SK-N-SH (cell line): ENCODE data around the gene KCNH8. TPM values are rescaled to one million over a fixed set of nuclear protein-coding genes. Genes with fewer than 3 reads are reported as not detected.

Experiments
- CTCF ChIA-PET: fragments of 300-600, 350-600 bp; formaldehyde crosslinking; extraction: SDS; loops from one replicate; lab custom pipeline; 2021; lab: Yijun Ruan, JAX
- POLR2A ChIA-PET: fragments of 350-600 bp; sonication (Branson Sonifier 250); formaldehyde crosslinking; extraction: SDS; loops from one replicate; lab custom pipeline; 2020; ENCODE audit warnings: antibody characterized with exemption, inconsistent platforms; lab: Yijun Ruan, JAX
- DNase-seq: peaks from one replicate; pipeline ENCODE4 v3.0.0; 2012
- H2AFZ ChIP-seq: fragments of 200-600 bp; sonication (generic); 2 replicates; pipeline ENCODE4 v1.8.1; 2016; ENCODE audit warnings: antibody characterized with exemption, mild to moderate bottlenecking, low read depth
- H3F3A ChIP-seq: fragments of 200-600 bp; sonication (generic); replicated peaks from 2 replicates; pipeline ENCODE3; 2016; ENCODE audit warnings: antibody characterized with exemption, mild to moderate bottlenecking; ENCODE audit not compliant: insufficient read depth
- H3K27ac ChIP-seq, 2 experiments: fragments of 200-500 bp in 1 of 2; fragments of 200-600 bp in 1 of 2; sonication (Bioruptor generic) in 1 of 2; sonication (generic), shearing (Covaris generic) in 1 of 2; 2 replicates each; pipeline versions ENCODE4 v1.5.1 to v1.6.1; 2014 to 2016; ENCODE audit warnings: low read depth in 2 of 2, inconsistent platforms in 1 of 2, low read length in 1 of 2, mild to moderate bottlenecking in 1 of 2, mixed read lengths in 1 of 2
- H3K27me3 ChIP-seq: fragments of 200-600 bp; sonication (generic), shearing (Covaris generic); 2 replicates; pipeline ENCODE4 v1.6.1; 2016; ENCODE audit warnings: mixed run types; ENCODE audit not compliant: insufficient read depth
- H3K36me3 ChIP-seq, 2 experiments: fragments of 200-500 bp in 1 of 2; fragments of 200-600 bp in 1 of 2; sonication (Bioruptor generic) in 1 of 2; sonication (generic) in 1 of 2; replicated peaks in 1 of 2; 2 replicates each; pipeline versions ENCODE3 to v1.5.1; 2014 to 2016; ENCODE audit warnings: low read length in 1 of 2, mild to moderate bottlenecking in 1 of 2; ENCODE audit not compliant: insufficient read depth in 2 of 2, control insufficient read depth in 1 of 2
- H3K4me1 ChIP-seq, 2 experiments: fragments of 200-500 bp in 1 of 2; fragments of 200-600 bp in 1 of 2; sonication (Bioruptor generic) in 1 of 2; sonication (generic), shearing (Covaris generic) in 1 of 2; 2 replicates each; pipeline versions ENCODE4 v1.5.1 to v1.6.1; 2014 to 2016; ENCODE audit warnings: low read depth in 1 of 2, low read length in 1 of 2, mixed run types in 1 of 2; ENCODE audit not compliant: insufficient read depth in 2 of 2, control insufficient read depth in 1 of 2
- H3K4me2 ChIP-seq: fragments of 200-600 bp; sonication (generic), shearing (Covaris generic); 2 replicates; pipeline ENCODE4 v1.6.1; 2017; ENCODE audit warnings: mixed run types
- H3K4me3 ChIP-seq, 2 experiments: fragments of 200-500 bp in 1 of 2; fragments of 200-600 bp in 1 of 2; sonication (Bioruptor generic) in 1 of 2; sonication (generic), shearing (Covaris generic) in 1 of 2; 2 replicates each; pipeline versions ENCODE4 v1.5.1 to v1.8.1; 2014 to 2016; ENCODE audit warnings: low read depth in 2 of 2, inconsistent platforms in 1 of 2, low read length in 1 of 2, mild to moderate bottlenecking in 1 of 2, mixed read lengths in 1 of 2, moderate library complexity in 1 of 2
- H3K79me2 ChIP-seq: fragments of 200-600 bp; sonication (generic); 2 replicates; pipeline ENCODE4 v1.8.1; 2017; ENCODE audit warnings: mild to moderate bottlenecking; ENCODE audit not compliant: insufficient read depth
- H3K9ac ChIP-seq: fragments of 200-600 bp; sonication (generic); 2 replicates; pipeline ENCODE4 v1.6.1; 2017; ENCODE audit warnings: mixed run types
- H3K9me2 ChIP-seq: fragments of 200-600 bp; sonication (generic); 2 replicates; pipeline ENCODE4 v1.6.1; 2017; ENCODE audit warnings: mixed run types
- H3K9me3 ChIP-seq: fragments of 200-600 bp; sonication (generic); 2 replicates; pipeline ENCODE4 v1.6.1; 2017; ENCODE audit warnings: mixed run types, mild to moderate bottlenecking, moderate library complexity
- H4K20me1 ChIP-seq: fragments of 200-600 bp; sonication (generic); 2 replicates; pipeline ENCODE4 v1.6.1; 2017; ENCODE audit warnings: mild to moderate bottlenecking, mixed run types; ENCODE audit not compliant: insufficient read depth
- CHD2 ChIP-seq: fragments of 150-350 bp; IDR thresholded peaks from 2 replicates; pipeline ENCODE4 v1.6.1; 2018; ENCODE audit warnings: low read length; ENCODE audit not compliant: partially characterized antibody
- EP300 ChIP-seq, 2 experiments: IDR thresholded peaks; 2 replicates each; pipeline versions ENCODE4 v1.4.0 to v1.6.1; 2012; ENCODE audit warnings: borderline replicate concordance in 1 of 2, low read depth in 1 of 2, low read length in 1 of 2
- EZH2phosphoT487 ChIP-seq: fragments of 200-600 bp; sonication (generic); IDR thresholded peaks from 2 replicates; pipeline ENCODE4 v1.6.1; 2017; ENCODE audit warnings: low read depth, mixed run types, mild to moderate bottlenecking, antibody characterized with exemption, moderate library complexity, borderline replicate concordance
- FOXJ3 ChIP-seq: sonication (generic); formaldehyde crosslinking; IDR thresholded peaks from 2 replicates; pipeline ENCODE4 v1.5.1; 2020; ENCODE audit warnings: mild to moderate bottlenecking, missing genetic modification reagents
- GABPA ChIP-seq: IDR thresholded peaks from 2 replicates; pipeline ENCODE4 v1.4.0; 2012; ENCODE audit warnings: low read depth, mild to moderate bottlenecking
- GATA2 ChIP-seq: sonication (generic); formaldehyde crosslinking; IDR thresholded peaks from 2 replicates; pipeline ENCODE4 v1.5.0; 2020; ENCODE audit warnings: mild to moderate bottlenecking, missing genetic modification reagents
- JUND ChIP-seq: IDR thresholded peaks from 2 replicates; pipeline ENCODE4 v1.4.0; 2012
- MEF2A ChIP-seq: IDR thresholded peaks from 2 replicates; pipeline ENCODE4 v1.4.0; 2012; ENCODE audit warnings: low read depth, borderline replicate concordance
- MXI1 ChIP-seq: IDR thresholded peaks from 2 replicates; pipeline ENCODE4 v1.6.1; 2012; ENCODE audit warnings: mild to moderate bottlenecking, low read depth, low read length, improper control_type of control experiment
- NFIC ChIP-seq: IDR thresholded peaks from 2 replicates; pipeline ENCODE4 v1.4.0; 2012; ENCODE audit warnings: borderline replicate concordance
- NRF1 ChIP-seq: IDR thresholded peaks from 2 replicates; pipeline ENCODE4 v1.6.1; 2012; ENCODE audit warnings: low read depth, mild to moderate bottlenecking, low read length
- PBX3 ChIP-seq: IDR thresholded peaks from 2 replicates; pipeline ENCODE4; 2012
- POLR2AphosphoS5 ChIP-seq: IDR thresholded peaks from 2 replicates; pipeline ENCODE4 v1.6.1; 2012; ENCODE audit warnings: low read depth, low read length
- RAD21 ChIP-seq: IDR thresholded peaks from 2 replicates; pipeline ENCODE4 v1.6.1; 2012; ENCODE audit warnings: mild to moderate bottlenecking, low read length
- RXRA ChIP-seq: IDR thresholded peaks from 2 replicates; pipeline ENCODE4 v1.4.0; 2012; ENCODE audit warnings: low read depth, mild to moderate bottlenecking, borderline replicate concordance
- SIN3A ChIP-seq: IDR thresholded peaks from 2 replicates; pipeline ENCODE4 v1.6.1; 2012; ENCODE audit warnings: low read depth, mild to moderate bottlenecking, low read length, moderate library complexity, borderline replicate concordance
- USF1 ChIP-seq: IDR thresholded peaks from 2 replicates; pipeline ENCODE4 v1.4.0; 2012; ENCODE audit warnings: low read depth, borderline replicate concordance
- USF2 ChIP-seq: fragments of 150-350 bp; IDR thresholded peaks from 2 replicates; pipeline ENCODE4 v1.6.1; 2017; ENCODE audit warnings: antibody characterized with exemption, low read length, low read depth, borderline replicate concordance
- YY1 ChIP-seq: IDR thresholded peaks from 2 replicates; pipeline ENCODE4 v1.4.0; 2012; ENCODE audit warnings: low read depth, mild to moderate bottlenecking
- WGBS: methylation state at CpG from one replicate; pipeline ENCODE4 v1.1.6; 2017; ENCODE audit warnings: low lambda C conversion rate; 5-methylcytosine and 5-hydroxymethylcytosine counted together
- polyA plus RNA-seq, 3 experiments: library from polyadenylated mRNA; depleted of rRNA; stranded (reverse); fragments of >200 nt; gene quantifications; 2 replicates each; pipeline ENCODE4 v1.2.3, GENCODE V29; 2012

KCNH8 gene
- polyA plus RNA-seq, 1 of the 3 experiments (the other 2 are of a cell fraction) = 0.05 TPM

GRCh38 chr3:19338769-19339168, 190.5 kb downstream of the KCNH8 start:
- TF ChIP-seq NRF1 (no peak), MXI1 (no peak), USF1 (no peak), NFIC (no peak), CHD2 (no peak), GATA2 (CRISPR knock-in tag) (no peak), RAD21 (no peak), MEF2A (no peak), USF2 (no peak), JUND (no peak), SIN3A (no peak), EZH2phosphoT487 (no peak), RXRA (no peak), GABPA (no peak), PBX3 (no peak), FOXJ3 (CRISPR knock-in tag) (no peak), EP300 (IDR thresholded peaks at IDR 0.05; ENCODE audit: borderline replicate concordance in 1 of 2, low read depth in 1 of 2, low read length in 1 of 2) (no peak)
- TF ChIP-seq, all 33 proteins: peak for 0
- no peaks in the 10 kb centered on the region for H3K9me2 ChIP-seq
- no peaks in the 10 kb centered on the region for H3K27me3 ChIP-seq
- no peaks in the 10 kb centered on the region; the same call in 1 of the 2 replicates for H3K9me3 ChIP-seq
- ChIA-PET POLR2A (no interaction called here), CTCF (no interaction called here)
- H3K9ac ChIP-seq = no peak overlapping the region
- 61% methylated on average over 1 of the region's 1 CpG for WGBS
- no peak for DNase-seq
- H3K27ac ChIP-seq = no peak overlapping the region
- H3K4me3 ChIP-seq = no peak overlapping the region
- no peaks in the 10 kb centered on the region for H3K36me3 ChIP-seq
- no peaks in the 10 kb centered on the region; the same call in 1 of the 2 replicates for H3K79me2 ChIP-seq
- H4K20me1 ChIP-seq = no peaks in the 10 kb centered on the region
- no peak overlapping the region for H3K4me2 ChIP-seq
- no peaks in the 10 kb centered on the region for H3F3A ChIP-seq
- H3K4me1 ChIP-seq = no peaks in the 10 kb centered on the region
- H2AFZ ChIP-seq = no peak overlapping the region

- Histone ChIP-seq H3K9me3 (no peaks in the 10 kb centered on the region; the same call in 1 of the 2 replicates), H3K4me3 (no peak overlapping the region), H3K79me2 (no peaks in the 10 kb centered on the region), H3K9me2 (no peaks in the 10 kb centered on the region), H3K4me1 (no peaks in the 10 kb centered on the region; a peak in 2 of 4 replicates), H2AFZ (no peak overlapping the region), H3K27ac (no peak overlapping the region), H3K4me2 (no peak overlapping the region), H3K27me3 (no peaks in the 10 kb centered on the region), H3K36me3 (no peaks in the 10 kb centered on the region), H3K9ac (no peak overlapping the region), H3F3A (no peaks in the 10 kb centered on the region), H4K20me1 (no peaks in the 10 kb centered on the region)
- 45% methylated on average over 5 of the region's 5 CpGs for WGBS
- no peak for DNase-seq
- TF ChIP-seq YY1 (no peak), POLR2AphosphoS5 (no peak)
- ChIA-PET CTCF (no interaction called here), POLR2A (no interaction called here)
Observed at GRCh38 chr3:19342389-19342788, 194.1 kb downstream of the KCNH8 start.
